ENCODE measurements around the gene ZNF749.

DNA sequence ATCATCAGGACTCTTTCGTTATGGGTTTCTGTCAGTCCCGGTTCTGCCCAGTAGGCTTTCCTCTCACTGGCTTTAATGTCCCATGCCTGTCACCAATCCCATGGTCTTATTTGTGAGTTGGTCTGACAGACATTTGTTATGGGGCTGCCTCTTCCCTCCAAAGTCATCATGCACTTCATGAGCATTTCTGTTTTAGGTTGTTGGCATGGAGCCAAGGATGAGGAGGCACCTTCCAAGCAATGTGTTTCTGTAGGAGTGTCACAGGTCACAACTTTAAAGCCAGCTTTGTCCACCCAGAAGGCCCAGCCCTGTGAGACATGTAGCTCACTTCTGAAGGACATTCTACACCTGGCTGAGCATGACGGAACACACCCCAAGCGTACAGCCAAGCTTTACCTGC lies 15.7 kb upstream of the ZNF749 start:
- TF ChIP-seq CTCF (IDR thresholded peaks at IDR 0.05) = no peak
- TF ChIP-seq POLR2A (IDR thresholded peaks at IDR 0.05) = no peak

Measured in heart left ventricle (tissue), 13 donors.